Aorta (tissue), 5 donors: Measurements from ENCODE around the gene TMC1. TPM values are rescaled to one million over a fixed set of nuclear protein-coding genes. Genes with fewer than 3 reads are reported as not detected.

Experiments used
- ATAC-seq: fragments of 200-7000 bp; cut with Tn5 transposase; one replicate; pipeline ENCODE4 v1.9.1; 2022; ENCODE audit warnings: moderate library complexity; ENCODE audit not compliant: low FRiP score
- DNase-seq, 2 donors: peaks; one replicate each; pipeline ENCODE4 v3.0.0-alpha.2; 2020
- H3K27ac ChIP-seq, 2 donors: one replicate each; pipeline ENCODE4 v1.5.1; 2013; ENCODE audit warnings: low read length in 2 of 2, mild to moderate bottlenecking in 2 of 2, moderate library complexity in 2 of 2, control low read depth in 1 of 2, inconsistent platforms in 1 of 2, low read depth in 1 of 2
- H3K27me3 ChIP-seq, 2 donors: one replicate each; pipeline ENCODE4 v1.6.1; 2013; ENCODE audit warnings: control low read depth in 1 of 2, low read length in 1 of 2, mild to moderate bottlenecking in 1 of 2, moderate library complexity in 1 of 2; ENCODE audit not compliant: insufficient read depth in 2 of 2, control insufficient read depth in 1 of 2
- H3K36me3 ChIP-seq, 2 donors: one replicate each; pipeline ENCODE4 v1.6.1; 2013; ENCODE audit warnings: control low read depth in 1 of 2, low read length in 1 of 2, mild to moderate bottlenecking in 1 of 2; ENCODE audit not compliant: insufficient read depth in 2 of 2, control insufficient read depth in 1 of 2
- H3K4me1 ChIP-seq, 2 donors: one replicate each; pipeline ENCODE4 v1.6.1; 2013; ENCODE audit warnings: low read length in 2 of 2, control low read depth in 1 of 2, mild to moderate bottlenecking in 1 of 2, moderate library complexity in 1 of 2; ENCODE audit not compliant: insufficient read depth in 2 of 2, control insufficient read depth in 1 of 2
- H3K4me3 ChIP-seq, 2 donors: one replicate each; pipeline ENCODE4 v1.5.1; 2013; ENCODE audit warnings: low read length in 2 of 2, control low read depth in 1 of 2, mild to moderate bottlenecking in 1 of 2
- H3K9me3 ChIP-seq: one replicate; pipeline ENCODE4 v1.6.1; 2013; ENCODE audit warnings: mild to moderate bottlenecking, low read length; ENCODE audit not compliant: control insufficient read depth
- WGBS, 2 donors: extraction: QIAGEN DNeasy Blood & Tissue Kit; methylation state at CpG; one replicate each; pipeline ENCODE4 v1.1.7; 2013; 5-methylcytosine and 5-hydroxymethylcytosine counted together
- intact Hi-C, 2 donors: fragments of 100-400 bp; cut with DNase I; formaldehyde crosslinking; loops; one replicate each; pipeline versions ENCODE4 v1.14.2 to v1.15.0; 2022
- polyA plus RNA-seq, 2 donors: library from polyadenylated mRNA; stranded (reverse); fragments of 200-250 nt; gene quantifications; one replicate each; pipeline ENCODE4 v1.2.3, GENCODE V29; 2013
- total RNA-seq, 2 donors: library from RNA; stranded (reverse); fragmentation: NEBNext Ultra II Directional; extraction: Animal tissue kit (Norgen Biotek cat#: 25700); gene quantifications; one replicate each; pipeline ENCODE4 v1.2.1, GENCODE V29; 2021
- donor health status: healthy with polysubstance abuse.
- donor health status: Bipolar disorder and iron deficiency.
- donor health status: DM: no; HTN: no; CAD: no.
- donor health status: DM: no; HTN: no; CAD: no.
- donor health status: DM: yes; HTN: yes; CAD: no.

Gene TMC1
- total and polyA plus RNA-seq, 4 donors, result 0.62 to 2.9 TPM; not detected in 2

- no peak for DNase-seq
- Histone ChIP-seq H3K27me3 (no peaks in the 10 kb centered on the region), H3K4me3 (no peak overlapping the region), H3K9me3 (no peaks in the 10 kb centered on the region), H3K36me3 (no peaks in the 10 kb centered on the region), H3K27ac (no peak overlapping the region), H3K4me1 (peaks cover 0 to 3% of the 10 kb centered on the region in 2 donors)
- ATAC-seq, result no peak
- intact Hi-C loops, result no loop called here
Measured at GRCh38 chr9:72779614-72780013, 258.2 kb downstream of the TMC1 start.

GRCh38 chr9:72786948-72787347 lies 265.5 kb downstream of the TMC1 start:
- no peak for DNase-seq
- intact Hi-C loops, result no loop called here
- no peak for ATAC-seq
- H3K4me1 ChIP-seq, result peaks cover 0 to 4% of the 10 kb centered on the region in 2 donors
- H3K9me3 ChIP-seq, result no peaks in the 10 kb centered on the region
- no peaks in the 10 kb centered on the region for H3K27me3 ChIP-seq
- no peak overlapping the region for H3K4me3 ChIP-seq
- H3K27ac ChIP-seq, result no peak overlapping the region
- H3K36me3 ChIP-seq, result no peaks in the 10 kb centered on the region

GRCh38 chr9:72788966-72789735 lies 267.7 kb downstream of the TMC1 start:
- H3K27ac ChIP-seq, result no peak overlapping the region
- WGBS, 2 donors, result 38 to 40% methylated on average over 5 of the region's 5 CpGs
- intact Hi-C loops, result no loop called here
- DNase-seq, result no peak
- peaks cover 0 to 4% of the 10 kb centered on the region in 2 donors for H3K4me1 ChIP-seq
- H3K36me3 ChIP-seq, result no peaks in the 10 kb centered on the region
- no peak overlapping the region for H3K4me3 ChIP-seq
- no peak for ATAC-seq
- no peaks in the 10 kb centered on the region for H3K9me3 ChIP-seq
- H3K27me3 ChIP-seq, result no peaks in the 10 kb centered on the region

- H3K27ac ChIP-seq, result no peak overlapping the region
Measured at GRCh38 chr9:72789885-72790284, 268.5 kb downstream of the TMC1 start.

GRCh38 chr9:72790989-72791388 lies 269.6 kb downstream of the TMC1 start:
- Histone ChIP-seq H3K4me1 (peaks cover 0 to 4% of the 10 kb centered on the region in 2 donors), H3K27me3 (no peaks in the 10 kb centered on the region), H3K36me3 (no peaks in the 10 kb centered on the region), H3K9me3 (no peaks in the 10 kb centered on the region), H3K27ac (no peak overlapping the region), H3K4me3 (no peak overlapping the region)
- DNase-seq (no peak), ATAC-seq (no peak)
- intact Hi-C loops, result no loop called here
- WGBS, 2 donors, result 86% methylated on average over 4 of the region's 4 CpGs

More at GRCh38 chr9:72789885-72790284, 268.5 kb downstream of the TMC1 start:
- Histone ChIP-seq H3K4me3 (no peak overlapping the region), H3K9me3 (no peaks in the 10 kb centered on the region), H3K27me3 (no peaks in the 10 kb centered on the region), H3K36me3 (no peaks in the 10 kb centered on the region), H3K4me1 (peaks cover 0 to 4% of the 10 kb centered on the region in 2 donors)
- DNase-seq (no peak), ATAC-seq (no peak)
- intact Hi-C loops, result no loop called here
- 69 to 76% methylated on average over 3 of the region's 3 CpGs for WGBS, 2 donors

DNA sequence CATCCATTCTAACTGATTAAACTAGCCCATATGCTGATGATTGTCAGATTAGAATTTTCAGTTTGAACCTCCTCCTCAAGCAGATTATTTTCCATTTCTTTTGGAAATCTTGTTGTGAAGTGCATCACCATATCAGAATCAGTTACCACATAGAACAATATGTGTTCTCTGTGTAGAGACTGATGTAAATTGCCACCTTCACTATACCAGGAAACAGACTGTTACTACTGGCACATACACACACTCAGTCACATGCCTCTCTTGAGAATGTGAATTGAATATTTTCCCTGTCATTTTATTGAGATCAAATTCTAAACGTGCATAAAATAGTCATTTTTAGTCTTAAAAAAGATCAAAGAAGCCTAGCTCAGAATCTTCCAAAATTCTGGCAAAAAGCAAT lies 270.0 kb downstream of the TMC1 start:
- Histone ChIP-seq H3K27me3 (no peaks in the 10 kb centered on the region), H3K27ac (no peak overlapping the region), H3K4me1 (peaks cover 0 to 4% of the 10 kb centered on the region in 2 donors), H3K9me3 (no peaks in the 10 kb centered on the region), H3K36me3 (no peaks in the 10 kb centered on the region), H3K4me3 (no peak overlapping the region)
- DNase-seq (no peak), ATAC-seq (no peak)
- 14 to 18% methylated on average over 1 of the region's 1 CpG for WGBS, 2 donors
- intact Hi-C loops, result no loop called here

DNA sequence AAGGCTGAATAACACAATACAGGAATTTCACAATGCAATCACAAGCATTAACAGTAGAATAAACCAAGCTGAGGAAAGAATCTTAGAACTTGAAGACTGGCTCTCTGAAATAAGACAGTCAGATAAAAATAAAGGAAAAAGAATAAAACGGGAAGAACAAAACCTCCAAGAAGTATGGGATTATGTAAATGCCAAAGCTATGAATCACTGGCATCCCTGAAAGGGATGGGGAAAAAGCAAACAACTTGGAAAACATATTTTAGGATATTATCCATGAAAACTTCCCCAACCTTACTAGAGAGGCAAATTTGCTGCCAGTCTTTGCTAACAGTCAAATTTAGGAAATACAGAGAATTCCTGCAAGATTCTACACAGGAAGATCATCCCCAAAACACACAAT lies 273.5 kb downstream of the TMC1 start:
- DNase-seq (no peak), ATAC-seq (no peak)
- Histone ChIP-seq H3K4me1 (no peaks in the 10 kb centered on the region), H3K36me3 (no peaks in the 10 kb centered on the region), H3K4me3 (no peak overlapping the region), H3K9me3 (no peaks in the 10 kb centered on the region), H3K27ac (no peak overlapping the region), H3K27me3 (no peaks in the 10 kb centered on the region)
- intact Hi-C loops, result no loop called here
- WGBS, 2 donors, result 46 to 63% methylated on average over 1 of the region's 1 CpG

DNA sequence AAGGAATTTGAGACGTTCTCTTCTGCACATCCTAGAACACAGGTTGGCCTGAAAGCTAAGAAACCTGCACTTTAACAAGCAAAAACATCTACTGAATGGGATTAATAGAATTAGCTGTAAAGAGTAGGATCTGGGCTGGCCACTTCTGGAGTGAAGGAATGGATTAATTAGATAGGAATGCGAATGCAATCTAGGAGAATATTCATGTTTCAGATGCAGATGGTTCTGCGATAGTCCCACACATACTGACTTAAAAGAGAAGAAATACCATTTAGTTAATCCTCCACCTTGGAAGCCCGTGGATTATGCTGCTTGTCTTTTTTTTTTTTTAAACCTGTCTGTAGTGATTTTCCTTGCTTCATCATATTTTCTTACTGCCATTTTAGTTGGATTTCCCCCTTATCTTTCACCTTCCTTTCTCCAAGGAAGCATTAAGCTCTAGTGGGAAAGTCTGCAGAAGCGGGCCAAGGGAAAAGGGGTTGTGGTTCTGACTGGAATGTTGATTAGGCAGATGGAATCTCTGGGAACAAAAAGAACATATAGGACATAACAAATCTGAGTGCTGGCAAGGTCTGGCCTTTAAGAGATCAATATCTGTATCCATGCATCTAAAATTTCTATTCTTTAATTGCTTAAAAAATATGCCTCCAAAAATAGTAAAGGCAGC lies 279.1 kb downstream of the TMC1 start:
- 60 to 63% methylated on average over 5 of the region's 5 CpGs for whole genome bisulfite sequencing, 2 donors
- no peaks in the 10 kb centered on the region for H3K9me3 ChIP-seq
- no peak overlapping the region for H3K4me3 ChIP-seq
- no peak overlapping the region for H3K27ac ChIP-seq
- intact Hi-C loops, result no loop called here
- DNase-seq, result no peak
- H3K27me3 ChIP-seq, result no peaks in the 10 kb centered on the region
- ATAC-seq, result no peak
- no peaks in the 10 kb centered on the region for H3K36me3 ChIP-seq
- no peaks in the 10 kb centered on the region for H3K4me1 ChIP-seq

- intact Hi-C loops, result no loop called here
- no peak for ATAC-seq
- WGBS, 2 donors, result 91% methylated on average over 1 of the region's 1 CpG
Measured at GRCh38 chr9:72805238-72805637, 283.8 kb downstream of the TMC1 start.

More at GRCh38 chr9:72805238-72805637, 283.8 kb downstream of the TMC1 start:
- Histone ChIP-seq H3K27ac (no peak overlapping the region), H3K9me3 (no peaks in the 10 kb centered on the region), H3K4me1 (peaks cover 0 to 2% of the 10 kb centered on the region in 2 donors), H3K27me3 (no peaks in the 10 kb centered on the region), H3K4me3 (no peak overlapping the region), H3K36me3 (no peaks in the 10 kb centered on the region)
- DNase-seq, result no peak
